A549 (cell line): ENCODE results near the gene CREB5. TPM values are rescaled to one million over a fixed set of nuclear protein-coding genes. Genes with fewer than 3 reads are reported as not detected.

Source experiments
- ATAC-seq, 2 experiments: fragments of 200-7000 bp in 1 of 2; fragments of >200 bp in 1 of 2; cut with Nextera tagmentation in 1 of 2; cut with Tn5 transposase in 1 of 2; 3 replicates each; pipeline versions ENCODE4 v1.8.0 to v1.9.1; 2018 to 2020; ENCODE audit warnings: mild to moderate bottlenecking in 1 of 2, moderate library complexity in 1 of 2
- CTCF ChIA-PET: fragments of 300-600 bp; sonication (Branson Sonifier 250); formaldehyde crosslinking; extraction: SDS; loops from one replicate; lab custom pipeline; 2021; ENCODE audit warnings: antibody characterized with exemption, inconsistent platforms; lab: Yijun Ruan, JAX
- POLR2A ChIA-PET: fragments of 350-600 bp; formaldehyde crosslinking; extraction: SDS; loops from one replicate; lab custom pipeline; 2021; ENCODE audit warnings: antibody characterized with exemption, inconsistent platforms; lab: Yijun Ruan, JAX
- DNase-seq, 2 experiments: peaks; one replicate each; pipeline versions ENCODE4 v3.0.0 to v3.0.0-alpha.2; 2011 to 2016; ENCODE audit warnings: low read depth in 1 of 2, low spot score in 1 of 2
- FAIRE-seq: peaks from 2 replicates; lab custom pipeline; 2011; peaks lifted over from hg19 to GRCh38; lab: Jason Lieb, UNC
- H3K27ac ChIP-seq, 2 experiments: fragments of >200 bp; sonication (Bioruptor Twin); formaldehyde crosslinking; 3 replicates each; pipeline ENCODE4 v1.5.1; 2016 to 2017
- H3K4me1 ChIP-seq: fragments of >200 bp; sonication (Bioruptor Twin); formaldehyde crosslinking; 3 replicates; pipeline ENCODE4 v1.6.1; 2016
- H3K4me2 ChIP-seq: fragments of >200 bp; sonication (Bioruptor Twin); formaldehyde crosslinking; 3 replicates; pipeline ENCODE4 v1.6.1; 2016
- H3K4me3 ChIP-seq: fragments of >200 bp; sonication (Bioruptor Twin); formaldehyde crosslinking; 3 replicates; pipeline ENCODE4 v1.5.1; 2016
- H3K9me3 ChIP-seq: fragments of >200 bp; sonication (Bioruptor Twin); formaldehyde crosslinking; 3 replicates; pipeline ENCODE4 v1.6.1; 2016
- BHLHE40 ChIP-seq: IDR thresholded peaks from 2 replicates; pipeline ENCODE4 v1.6.1; 2012; ENCODE audit warnings: low read depth, low read length, inconsistent platforms
- CEBPB ChIP-seq, 2 experiments: fragments of >200 bp in 1 of 2; sonication (Bioruptor Twin) in 1 of 2; formaldehyde crosslinking in 1 of 2; IDR thresholded peaks; 2 replicates each; pipeline ENCODE4 v1.6.1; 2012 to 2016
- CTCF ChIP-seq: fragments of >200 bp; sonication (Bioruptor Twin); formaldehyde crosslinking; IDR thresholded peaks from 3 replicates; pipeline ENCODE4 v1.5.1; 2016
- ELK1 ChIP-seq: fragments of 150-350 bp; IDR thresholded peaks from 2 replicates; pipeline ENCODE4 v1.6.1; 2014; ENCODE audit warnings: low read depth, mild to moderate bottlenecking, low read length
- FOSL2 ChIP-seq, 2 experiments: fragments of 450-650 bp in 1 of 2; fragments of >200 bp in 1 of 2; sonication (Bioruptor Twin) in 1 of 2; formaldehyde crosslinking; IDR thresholded peaks; 2 replicates each; pipeline versions ENCODE4 v1.5.0 to v1.6.1; 2016 to 2020; ENCODE audit warnings: mild to moderate bottlenecking in 1 of 2, moderate library complexity in 1 of 2
- HDAC2 ChIP-seq: fragments of 200-600 bp; sonication (generic); IDR thresholded peaks from 2 replicates; pipeline ENCODE4 v1.6.1; 2016
- HEYL ChIP-seq: fragments of 250-450 bp; sonication (Bioruptor Pico); IDR thresholded peaks from 2 replicates; pipeline ENCODE4 v1.8.0; 2021; ENCODE audit warnings: mild to moderate bottlenecking, moderate library complexity
- HOXA7 ChIP-seq: fragments of 250-450 bp; sonication (Bioruptor Pico); IDR thresholded peaks from 2 replicates; pipeline ENCODE4 v1.5.0; 2020; ENCODE audit warnings: mild to moderate bottlenecking, moderate library complexity
- HOXB13 ChIP-seq: fragments of 250-450 bp; sonication (Bioruptor Pico); IDR thresholded peaks from 2 replicates; pipeline ENCODE4 v1.5.0; 2020; ENCODE audit warnings: low read depth, mild to moderate bottlenecking, moderate library complexity
- JUN ChIP-seq, 2 experiments: fragments of >200 bp; sonication (Bioruptor Twin); formaldehyde crosslinking; IDR thresholded peaks; 2 replicates in 1 of 2; 3 replicates in 1 of 2; pipeline ENCODE4 v1.6.1; 2016 to 2017
- KDM1A ChIP-seq: fragments of 200-600 bp; sonication (generic); IDR thresholded peaks from 2 replicates; pipeline ENCODE4 v1.6.1; 2016; ENCODE audit warnings: low read depth, mild to moderate bottlenecking
- MAFK ChIP-seq: fragments of 450-650 bp; IDR thresholded peaks from 2 replicates; pipeline ENCODE4 v1.6.1; 2014; ENCODE audit not compliant: partially characterized antibody
- MYC ChIP-seq: IDR thresholded peaks from 2 replicates; pipeline ENCODE4 v1.6.1; 2012; ENCODE audit warnings: mild to moderate bottlenecking, inconsistent platforms, low read length, improper control_type of control experiment, borderline replicate concordance
- NFE2L2 ChIP-seq: fragments of 150-350 bp; conservative IDR thresholded peaks from 2 replicates; pipeline ENCODE4 v1.6.1; 2014; ENCODE audit warnings: low read length
- NPAS2 ChIP-seq: fragments of 250-450 bp; sonication (Bioruptor Pico); IDR thresholded peaks from 2 replicates; pipeline ENCODE4 v1.8.0; 2022; ENCODE audit warnings: mild to moderate bottlenecking, moderate library complexity, borderline replicate concordance
- NR3C1 ChIP-seq: fragments of >200 bp; sonication (Bioruptor Twin); formaldehyde crosslinking; IDR thresholded peaks from 3 replicates; pipeline ENCODE4 v1.6.1; 2017
- RNF2 ChIP-seq: fragments of 200-600 bp; sonication (generic); IDR thresholded peaks from 2 replicates; pipeline ENCODE4 v1.6.1; 2016; ENCODE audit warnings: low read depth, mild to moderate bottlenecking, antibody characterized with exemption, moderate library complexity, borderline replicate concordance
- SMC3 ChIP-seq: fragments of >200 bp; sonication (Bioruptor Twin); formaldehyde crosslinking; IDR thresholded peaks from 3 replicates; pipeline ENCODE4 v1.6.1; 2018; ENCODE audit warnings: inconsistent platforms
- SREBF2 ChIP-seq: fragments of 450-650 bp; IDR thresholded peaks from 2 replicates; pipeline ENCODE4 v1.6.1; 2014; ENCODE audit warnings: mild to moderate bottlenecking, moderate library complexity
- TP53 ChIP-seq: fragments of 250-450 bp; sonication (Bioruptor Pico); IDR thresholded peaks from 2 replicates; pipeline ENCODE4 v1.5.0; 2021; ENCODE audit warnings: mild to moderate bottlenecking, moderate library complexity
- ZC3H11A ChIP-seq: fragments of 450-650 bp; IDR thresholded peaks from 2 replicates; pipeline ENCODE4 v1.6.1; 2014; ENCODE audit warnings: antibody characterized with exemption, mild to moderate bottlenecking
- WGBS: methylation state at CpG from one replicate; pipeline ENCODE4 v1.1.6; 2017; ENCODE audit errors: missing lambda C conversion rate; 5-methylcytosine and 5-hydroxymethylcytosine counted together
- polyA plus RNA-seq, 4 experiments: library from polyadenylated mRNA; depleted of rRNA in 3 of 4; stranded (reverse); fragments of >200 nt; fragmentation: RNase III in 1 of 4; extraction: RNeasy Plus Mini Kit Qiagen cat#74134 plus additional on column Dnase treatment in 1 of 4; gene quantifications; 2 replicates in 3 of 4; 3 replicates in 1 of 4; pipeline ENCODE4 v1.2.3, GENCODE V29; 2011 to 2017
- TF ChIP-seq, protein P1 (sequence below): fragments of 200-600 bp; sonication (generic); IDR thresholded peaks from 2 replicates; pipeline ENCODE4 v1.6.1; 2016; ENCODE audit warnings: antibody characterized with exemption, mild to moderate bottlenecking, moderate library complexity
- TF ChIP-seq, protein P2 (sequence below): fragments of >200 bp; sonication (Bioruptor Twin); formaldehyde crosslinking; IDR thresholded peaks from 2 replicates; pipeline ENCODE4 v1.6.1; 2016

Gene CREB5
- polyA plus RNA-seq, 2 of the 4 experiments (the other 2 are of a cell fraction), result 0.61 to 1.5 TPM

- TF ChIP-seq RNF2, result no peak
- TF ChIP-seq FOSL2 (IDR thresholded peaks at IDR 0.05), result no peak
- TF ChIP-seq FOSL2 (CRISPR knock-in tag; IDR thresholded peaks at IDR 0.05), result no peak
- no peak for TF ChIP-seq CTCF
- no peak for TF ChIP-seq CEBPB (IDR thresholded peaks at IDR 0.05)
- no peak for TF ChIP-seq NFE2L2
- TF ChIP-seq, all 56 proteins: peak for 0
These were observed 374.8 kb downstream of the CREB5 start (continued) for GRCh38 chr7:28787106-28787505.

DNA sequence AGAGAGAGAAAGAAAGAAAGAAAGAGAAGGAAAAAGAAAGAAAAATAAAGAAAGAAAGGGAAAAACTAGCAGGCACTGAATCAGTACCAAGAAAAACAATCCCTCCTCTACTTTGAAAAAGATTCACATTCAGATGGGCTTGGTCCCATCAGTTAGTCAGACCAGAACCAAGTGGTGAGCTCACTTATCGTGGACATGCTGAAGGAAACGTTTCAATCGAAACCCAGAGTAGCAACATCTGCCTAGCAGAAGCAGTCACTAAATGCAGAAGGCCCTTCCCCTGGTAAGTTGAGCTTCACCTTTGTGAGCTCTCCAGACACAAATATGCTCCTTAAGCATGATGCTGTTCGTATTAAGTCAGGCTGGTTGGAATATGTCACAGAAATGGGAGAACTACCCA is 378.1 kb downstream of the CREB5 start:
- Histone ChIP-seq H3K9me3 (no peaks in the 10 kb centered on the region), H3K4me2 (no peak overlapping the region), H3K27ac (no peak overlapping the region), H3K4me1 (no peaks in the 10 kb centered on the region), H3K4me3 (no peak overlapping the region)
- no peak for FAIRE-seq
- no peak for ATAC-seq
- WGBS, result 40% methylated on average over 4 of the region's 4 CpGs
- POLR2A ChIA-PET, result no interaction called here
- no peak for TF ChIP-seq ELK1
- TF ChIP-seq ZC3H11A, result no peak
- no peak for TF ChIP-seq SMC3
- TF ChIP-seq NR3C1, result no peak
- no peak for TF ChIP-seq HDAC2
- no peak for TF ChIP-seq MYC
- no peak for TF ChIP-seq JUN (IDR thresholded peaks at IDR 0.05)
- no peak for TF ChIP-seq NPAS2 (CRISPR knock-in tag)
- TF ChIP-seq BHLHE40, result no peak
- no peak for TF ChIP-seq MAFK
- TF ChIP-seq HOXA7 (CRISPR knock-in tag), result no peak
- no peak for TF ChIP-seq FOSL2 (IDR thresholded peaks at IDR 0.05)
- no peak for TF ChIP-seq FOSL2 (CRISPR knock-in tag; IDR thresholded peaks at IDR 0.05)
- no peak for TF ChIP-seq KDM1A
- TF ChIP-seq TP53 (CRISPR knock-in tag), result no peak
- TF ChIP-seq, protein P1, sequence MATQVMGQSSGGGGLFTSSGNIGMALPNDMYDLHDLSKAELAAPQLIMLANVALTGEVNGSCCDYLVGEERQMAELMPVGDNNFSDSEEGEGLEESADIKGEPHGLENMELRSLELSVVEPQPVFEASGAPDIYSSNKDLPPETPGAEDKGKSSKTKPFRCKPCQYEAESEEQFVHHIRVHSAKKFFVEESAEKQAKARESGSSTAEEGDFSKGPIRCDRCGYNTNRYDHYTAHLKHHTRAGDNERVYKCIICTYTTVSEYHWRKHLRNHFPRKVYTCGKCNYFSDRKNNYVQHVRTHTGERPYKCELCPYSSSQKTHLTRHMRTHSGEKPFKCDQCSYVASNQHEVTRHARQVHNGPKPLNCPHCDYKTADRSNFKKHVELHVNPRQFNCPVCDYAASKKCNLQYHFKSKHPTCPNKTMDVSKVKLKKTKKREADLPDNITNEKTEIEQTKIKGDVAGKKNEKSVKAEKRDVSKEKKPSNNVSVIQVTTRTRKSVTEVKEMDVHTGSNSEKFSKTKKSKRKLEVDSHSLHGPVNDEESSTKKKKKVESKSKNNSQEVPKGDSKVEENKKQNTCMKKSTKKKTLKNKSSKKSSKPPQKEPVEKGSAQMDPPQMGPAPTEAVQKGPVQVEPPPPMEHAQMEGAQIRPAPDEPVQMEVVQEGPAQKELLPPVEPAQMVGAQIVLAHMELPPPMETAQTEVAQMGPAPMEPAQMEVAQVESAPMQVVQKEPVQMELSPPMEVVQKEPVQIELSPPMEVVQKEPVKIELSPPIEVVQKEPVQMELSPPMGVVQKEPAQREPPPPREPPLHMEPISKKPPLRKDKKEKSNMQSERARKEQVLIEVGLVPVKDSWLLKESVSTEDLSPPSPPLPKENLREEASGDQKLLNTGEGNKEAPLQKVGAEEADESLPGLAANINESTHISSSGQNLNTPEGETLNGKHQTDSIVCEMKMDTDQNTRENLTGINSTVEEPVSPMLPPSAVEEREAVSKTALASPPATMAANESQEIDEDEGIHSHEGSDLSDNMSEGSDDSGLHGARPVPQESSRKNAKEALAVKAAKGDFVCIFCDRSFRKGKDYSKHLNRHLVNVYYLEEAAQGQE, result no peak
- no peak for TF ChIP-seq HOXB13 (CRISPR knock-in tag)
- no peak for TF ChIP-seq SREBF2
- TF ChIP-seq, protein P2, sequence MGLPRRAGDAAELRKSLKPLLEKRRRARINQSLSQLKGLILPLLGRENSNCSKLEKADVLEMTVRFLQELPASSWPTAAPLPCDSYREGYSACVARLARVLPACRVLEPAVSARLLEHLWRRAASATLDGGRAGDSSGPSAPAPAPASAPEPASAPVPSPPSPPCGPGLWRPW, result no peak
- TF ChIP-seq HEYL, result no peak
- DNase-seq, result no peak
- CTCF ChIA-PET, result interaction anchor here (0.6 kb wide), 1 partner anchor 458 kb away, joined by 4 read pairs; no protein-coding TSS in a partner anchor
